ENCODE results near the gene METTL16. TPM values are rescaled to one million over a fixed set of nuclear protein-coding genes. Genes with fewer than 3 reads are reported as not detected.

Gene METTL16
- total RNA-seq, 1 experiment from 2014 or later = 37.6 TPM

DNA sequence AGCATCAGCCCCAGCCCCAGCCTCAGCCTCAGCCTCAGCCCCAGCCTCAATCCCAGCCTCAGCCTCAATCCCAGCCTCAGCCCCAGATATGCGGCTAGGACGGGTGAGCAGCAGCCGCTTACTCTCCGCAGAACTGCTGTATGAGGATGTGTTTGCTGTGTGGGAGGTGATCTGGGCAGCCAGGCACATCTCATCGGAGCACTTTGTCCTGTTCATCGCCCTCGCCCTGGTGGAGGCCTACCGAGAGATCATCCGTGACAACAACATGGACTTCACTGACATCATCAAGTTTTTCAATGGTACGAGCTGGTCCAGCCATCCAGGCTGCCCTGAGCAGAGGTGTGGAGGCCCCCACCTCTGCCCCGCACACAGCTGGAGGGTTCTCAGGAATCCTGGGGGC is 132.8 kb downstream of the METTL16 start (continued):
- TF ChIP-seq, protein P1, sequence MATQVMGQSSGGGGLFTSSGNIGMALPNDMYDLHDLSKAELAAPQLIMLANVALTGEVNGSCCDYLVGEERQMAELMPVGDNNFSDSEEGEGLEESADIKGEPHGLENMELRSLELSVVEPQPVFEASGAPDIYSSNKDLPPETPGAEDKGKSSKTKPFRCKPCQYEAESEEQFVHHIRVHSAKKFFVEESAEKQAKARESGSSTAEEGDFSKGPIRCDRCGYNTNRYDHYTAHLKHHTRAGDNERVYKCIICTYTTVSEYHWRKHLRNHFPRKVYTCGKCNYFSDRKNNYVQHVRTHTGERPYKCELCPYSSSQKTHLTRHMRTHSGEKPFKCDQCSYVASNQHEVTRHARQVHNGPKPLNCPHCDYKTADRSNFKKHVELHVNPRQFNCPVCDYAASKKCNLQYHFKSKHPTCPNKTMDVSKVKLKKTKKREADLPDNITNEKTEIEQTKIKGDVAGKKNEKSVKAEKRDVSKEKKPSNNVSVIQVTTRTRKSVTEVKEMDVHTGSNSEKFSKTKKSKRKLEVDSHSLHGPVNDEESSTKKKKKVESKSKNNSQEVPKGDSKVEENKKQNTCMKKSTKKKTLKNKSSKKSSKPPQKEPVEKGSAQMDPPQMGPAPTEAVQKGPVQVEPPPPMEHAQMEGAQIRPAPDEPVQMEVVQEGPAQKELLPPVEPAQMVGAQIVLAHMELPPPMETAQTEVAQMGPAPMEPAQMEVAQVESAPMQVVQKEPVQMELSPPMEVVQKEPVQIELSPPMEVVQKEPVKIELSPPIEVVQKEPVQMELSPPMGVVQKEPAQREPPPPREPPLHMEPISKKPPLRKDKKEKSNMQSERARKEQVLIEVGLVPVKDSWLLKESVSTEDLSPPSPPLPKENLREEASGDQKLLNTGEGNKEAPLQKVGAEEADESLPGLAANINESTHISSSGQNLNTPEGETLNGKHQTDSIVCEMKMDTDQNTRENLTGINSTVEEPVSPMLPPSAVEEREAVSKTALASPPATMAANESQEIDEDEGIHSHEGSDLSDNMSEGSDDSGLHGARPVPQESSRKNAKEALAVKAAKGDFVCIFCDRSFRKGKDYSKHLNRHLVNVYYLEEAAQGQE (IDR thresholded peaks at IDR 0.05; ENCODE audit: low read depth) = no peak
- TF ChIP-seq ZNF274 (IDR thresholded peaks at IDR 0.05; ENCODE audit: low read depth, low read length) = no peak
- TF ChIP-seq YY1 (IDR thresholded peaks at IDR 0.05; ENCODE audit: extremely low read depth, insufficient replicate concordance, low read depth, low read length) = no peak
- no peak for TF ChIP-seq EZH2phosphoT487 (IDR thresholded peaks at IDR 0.05; ENCODE audit: borderline replicate concordance)
- TF ChIP-seq EZH2 (IDR thresholded peaks at IDR 0.05) = no peak
- TF ChIP-seq, protein P2, sequence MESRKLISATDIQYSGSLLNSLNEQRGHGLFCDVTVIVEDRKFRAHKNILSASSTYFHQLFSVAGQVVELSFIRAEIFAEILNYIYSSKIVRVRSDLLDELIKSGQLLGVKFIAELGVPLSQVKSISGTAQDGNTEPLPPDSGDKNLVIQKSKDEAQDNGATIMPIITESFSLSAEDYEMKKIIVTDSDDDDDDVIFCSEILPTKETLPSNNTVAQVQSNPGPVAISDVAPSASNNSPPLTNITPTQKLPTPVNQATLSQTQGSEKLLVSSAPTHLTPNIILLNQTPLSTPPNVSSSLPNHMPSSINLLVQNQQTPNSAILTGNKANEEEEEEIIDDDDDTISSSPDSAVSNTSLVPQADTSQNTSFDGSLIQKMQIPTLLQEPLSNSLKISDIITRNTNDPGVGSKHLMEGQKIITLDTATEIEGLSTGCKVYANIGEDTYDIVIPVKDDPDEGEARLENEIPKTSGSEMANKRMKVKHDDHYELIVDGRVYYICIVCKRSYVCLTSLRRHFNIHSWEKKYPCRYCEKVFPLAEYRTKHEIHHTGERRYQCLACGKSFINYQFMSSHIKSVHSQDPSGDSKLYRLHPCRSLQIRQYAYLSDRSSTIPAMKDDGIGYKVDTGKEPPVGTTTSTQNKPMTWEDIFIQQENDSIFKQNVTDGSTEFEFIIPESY (IDR thresholded peaks at IDR 0.05; ENCODE audit: extremely low read depth, insufficient replicate concordance, low read length) = no peak

DNA sequence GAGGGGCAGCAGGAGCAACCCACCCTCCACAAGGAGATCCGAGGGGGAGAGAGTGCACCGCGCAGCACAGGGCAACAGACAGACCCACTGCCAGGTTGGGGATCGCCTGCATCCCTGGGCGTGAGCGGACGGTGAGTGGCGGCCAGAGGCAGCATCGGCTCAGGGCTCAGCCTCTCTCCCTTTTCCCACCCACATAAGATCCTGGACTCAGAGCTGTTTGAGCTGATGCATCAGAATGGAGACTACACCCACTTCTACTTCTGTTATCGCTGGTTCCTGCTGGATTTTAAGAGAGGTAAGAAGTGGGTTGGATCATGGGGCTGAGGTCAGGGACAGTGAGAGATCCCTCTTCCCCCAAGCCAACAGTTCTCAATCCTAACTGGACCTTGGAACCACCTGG is 134.0 kb downstream of the METTL16 start:
- Histone ChIP-seq H3K9me2 (ENCODE audit: insufficient read depth) (no peaks in the 10 kb centered on the region), H2AFZ (ENCODE audit: low read depth, low read length, poor library complexity, severe bottlenecking) (no peak overlapping the region), H3K36me3 (ENCODE audit: control insufficient read depth in 1 of 2, insufficient read depth in 2 of 2, low read length in 2 of 2) (peaks cover 3 to 4% of the 10 kb centered on the region in 2 experiments; a peak in 3 of 4 replicates), H3K9me3 (ENCODE audit: control insufficient read depth in 1 of 2, insufficient read depth in 1 of 2, low read depth in 1 of 2, low read length in 2 of 2) (no peaks in the 10 kb centered on the region), H3K4me3 (replicated peaks in 1 of 2; ENCODE audit: low read depth in 1 of 2, low read length in 2 of 2) (no peak overlapping the region), H3K27ac (ENCODE audit: low read depth, low read length) (no peak overlapping the region), H4K20me1 (ENCODE audit: insufficient read depth) (no peaks in the 10 kb centered on the region), H3K27me3 (ENCODE audit: insufficient read depth, low read length) (no peaks in the 10 kb centered on the region), H3K9ac (ENCODE audit: low read length) (no peak overlapping the region), H3K79me2 (ENCODE audit: insufficient read depth, low read length) (no peaks in the 10 kb centered on the region), H3K4me1 (ENCODE audit: control insufficient read depth in 1 of 2, insufficient read depth in 2 of 2, low read length in 2 of 2) (peaks cover 0 to 3% of the 10 kb centered on the region in 2 experiments; a peak in 1 of 4 replicates), H3K4me2 (ENCODE audit: low read length) (no peak overlapping the region)
- RAD21 ChIA-PET (ENCODE audit: low non-redundant PET in 1 of 2, low total read pairs in 2 of 2, uncharacterized antibody in 2 of 2, unreplicated experiment in 2 of 2) = no interaction called here
- ATAC-seq = no peak
- BruUV-seq (replicated peaks) = no TSS peak
- CTCF ChIA-PET = no interaction called here
- intact Hi-C loops (cut with micrococcal nuclease) = no loop called here
- DNase-seq (ENCODE audit: low read depth, low spot score) = no peak
- POLR2A ChIA-PET = no interaction called here
- TF ChIP-seq, protein P3, sequence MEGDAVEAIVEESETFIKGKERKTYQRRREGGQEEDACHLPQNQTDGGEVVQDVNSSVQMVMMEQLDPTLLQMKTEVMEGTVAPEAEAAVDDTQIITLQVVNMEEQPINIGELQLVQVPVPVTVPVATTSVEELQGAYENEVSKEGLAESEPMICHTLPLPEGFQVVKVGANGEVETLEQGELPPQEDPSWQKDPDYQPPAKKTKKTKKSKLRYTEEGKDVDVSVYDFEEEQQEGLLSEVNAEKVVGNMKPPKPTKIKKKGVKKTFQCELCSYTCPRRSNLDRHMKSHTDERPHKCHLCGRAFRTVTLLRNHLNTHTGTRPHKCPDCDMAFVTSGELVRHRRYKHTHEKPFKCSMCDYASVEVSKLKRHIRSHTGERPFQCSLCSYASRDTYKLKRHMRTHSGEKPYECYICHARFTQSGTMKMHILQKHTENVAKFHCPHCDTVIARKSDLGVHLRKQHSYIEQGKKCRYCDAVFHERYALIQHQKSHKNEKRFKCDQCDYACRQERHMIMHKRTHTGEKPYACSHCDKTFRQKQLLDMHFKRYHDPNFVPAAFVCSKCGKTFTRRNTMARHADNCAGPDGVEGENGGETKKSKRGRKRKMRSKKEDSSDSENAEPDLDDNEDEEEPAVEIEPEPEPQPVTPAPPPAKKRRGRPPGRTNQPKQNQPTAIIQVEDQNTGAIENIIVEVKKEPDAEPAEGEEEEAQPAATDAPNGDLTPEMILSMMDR (IDR thresholded peaks at IDR 0.05 in 2 of 3, conservative IDR thresholded peaks at IDR 0.05 in 1 of 3; ENCODE audit: borderline replicate concordance in 1 of 3, insufficient read depth in 1 of 3, low read depth in 2 of 3, low read length in 2 of 3) = no peak
- TF ChIP-seq YY1 (IDR thresholded peaks at IDR 0.05; ENCODE audit: extremely low read depth, insufficient replicate concordance, low read depth, low read length) (no peak), CBX3 (IDR thresholded peaks at IDR 0.05; ENCODE audit: low read depth) (no peak), SIN3A (IDR thresholded peaks at IDR 0.05; ENCODE audit: low read depth) (no peak), JUND (IDR thresholded peaks at IDR 0.05) (no peak), EZH2phosphoT487 (IDR thresholded peaks at IDR 0.05; ENCODE audit: borderline replicate concordance) (no peak)
- TF ChIP-seq, protein P2 (IDR thresholded peaks at IDR 0.05; ENCODE audit: extremely low read depth, insufficient replicate concordance, low read length) = no peak

Measured in HCT116 (cell line).